Measurements from ENCODE around the gene JARID2.

Gene JARID2

GRCh38 chr6:15470746-15471145 lies 224.9 kb downstream of the JARID2 start:
- no peak for DNase-seq (ENCODE audit: low spot score)

- DNase-seq (ENCODE audit: low spot score): no peak
These were observed 226.8 kb downstream of the JARID2 start for GRCh38 chr6:15472621-15473020.

GRCh38 chr6:15473174-15473573 lies 227.3 kb downstream of the JARID2 start:
- DNase-seq (ENCODE audit: low spot score): no peak

- DNase-seq (ENCODE audit: low spot score): peak; percentile 74
These were observed 227.9 kb downstream of the JARID2 start for GRCh38 chr6:15473741-15474161.

GRCh38 chr6:15474196-15474595 lies 228.3 kb downstream of the JARID2 start:
- peak; percentile 64 for DNase-seq (ENCODE audit: low spot score)

- no peak for DNase-seq (ENCODE audit: low spot score)
These were observed 229.4 kb downstream of the JARID2 start for GRCh38 chr6:15475261-15475660.

- DNase-seq (ENCODE audit: low spot score): no peak
These were observed 230.0 kb downstream of the JARID2 start for GRCh38 chr6:15475872-15476271.

GRCh38 chr6:15476631-15477380 lies 230.9 kb downstream of the JARID2 start:
- no peak for DNase-seq (ENCODE audit: low spot score)

- no peak for DNase-seq (ENCODE audit: low spot score)
These were observed 231.9 kb downstream of the JARID2 start for GRCh38 chr6:15477746-15478145.

GRCh38 chr6:15479761-15480160 lies 233.9 kb downstream of the JARID2 start:
- no peak for DNase-seq (ENCODE audit: low spot score)

- DNase-seq (ENCODE audit: low spot score): no peak
These were observed 234.7 kb downstream of the JARID2 start for GRCh38 chr6:15480525-15480924.

GRCh38 chr6:15481390-15482291 lies 235.8 kb downstream of the JARID2 start:
- DNase-seq (ENCODE audit: low spot score): no peak

- DNase-seq (ENCODE audit: low spot score): no peak
These were observed 237.2 kb downstream of the JARID2 start for GRCh38 chr6:15483060-15483459.

- no peak for DNase-seq (ENCODE audit: low spot score)
These were observed 238.3 kb downstream of the JARID2 start for GRCh38 chr6:15484140-15484539.

GRCh38 chr6:15484821-15485220 lies 239.0 kb downstream of the JARID2 start:
- no peak for DNase-seq (ENCODE audit: low spot score)

GRCh38 chr6:15485936-15486335 lies 240.1 kb downstream of the JARID2 start:
- no peak for DNase-seq (ENCODE audit: low spot score)

GRCh38 chr6:15487262-15487661 lies 241.4 kb downstream of the JARID2 start:
- no peak for DNase-seq (ENCODE audit: low spot score)

GRCh38 chr6:15489261-15489962 lies 243.5 kb downstream of the JARID2 start:
- DNase-seq (ENCODE audit: low spot score): no peak

GRCh38 chr6:15490242-15491100 lies 244.6 kb downstream of the JARID2 start:
- DNase-seq (ENCODE audit: low spot score): no peak

GRCh38 chr6:15491255-15491985 lies 245.6 kb downstream of the JARID2 start:
- peak; percentile 82 for DNase-seq (ENCODE audit: low spot score)

GRCh38 chr6:15491986-15492269 lies 246.1 kb downstream of the JARID2 start:
- no peak for DNase-seq (ENCODE audit: low spot score)

Measured in AG20443 (cell line).